Measurements from ENCODE around the gene NUMA1.

NUMA1 gene

DNA sequence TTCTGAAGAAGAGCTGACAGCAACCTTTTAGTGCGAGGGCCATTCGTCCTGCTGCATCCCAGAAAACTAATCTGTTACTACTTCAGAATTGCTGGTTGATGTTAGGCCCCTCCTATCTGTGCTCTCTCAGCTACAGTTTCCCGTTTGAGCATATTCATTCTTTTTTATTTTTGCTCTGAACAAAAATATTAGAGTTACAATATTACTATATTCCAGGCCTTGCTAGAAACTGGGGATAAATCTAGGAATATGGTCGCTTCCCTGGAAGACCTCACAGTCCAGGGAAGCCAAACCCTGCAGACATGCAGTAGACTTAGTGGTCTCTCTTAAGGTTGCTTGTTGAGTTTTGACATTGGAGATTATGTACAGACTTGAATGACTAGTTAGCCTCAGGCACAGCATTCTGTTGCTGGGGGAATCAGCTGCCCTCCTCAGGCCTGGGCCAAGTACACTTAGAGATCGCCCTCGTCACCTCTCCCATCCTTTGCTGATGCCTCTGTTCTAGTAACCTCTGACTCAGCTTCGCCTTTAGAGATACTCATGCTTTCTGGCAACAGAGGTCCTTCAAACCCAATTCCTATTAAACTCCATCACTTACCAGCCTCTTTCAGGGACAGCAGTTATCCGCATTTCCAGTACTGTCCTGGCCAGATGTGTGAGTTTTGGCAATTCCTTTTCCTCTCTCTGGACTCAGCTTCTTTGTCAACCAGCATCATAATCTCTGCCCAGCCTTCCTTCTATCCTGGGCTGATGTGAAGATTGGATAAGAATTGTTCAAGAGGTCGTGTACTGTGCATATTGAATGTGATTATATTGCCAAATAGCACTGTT lies 32.9 kb upstream of the NUMA1 start:
- no peak for DNase-seq
- Mint-ChIP-seq H3K27ac (peak overlapping the region; percentile 99), H3K4me1 (peaks cover 24% of the 10 kb centered on the region), H3K4me3 (peak overlapping the region; percentile 90), H3K9me3 (no peaks in the 10 kb centered on the region), H3K27me3 (peaks cover 4% of the 10 kb centered on the region), H3K36me3 (peaks cover 14% of the 10 kb centered on the region)
- CTCF ChIA-PET = interaction anchor here (0.6 to 1.0 kb wide), 3 partner anchors 13 to 34 kb away, joined by 3 read pairs; no protein-coding TSS in a partner anchor

DNA sequence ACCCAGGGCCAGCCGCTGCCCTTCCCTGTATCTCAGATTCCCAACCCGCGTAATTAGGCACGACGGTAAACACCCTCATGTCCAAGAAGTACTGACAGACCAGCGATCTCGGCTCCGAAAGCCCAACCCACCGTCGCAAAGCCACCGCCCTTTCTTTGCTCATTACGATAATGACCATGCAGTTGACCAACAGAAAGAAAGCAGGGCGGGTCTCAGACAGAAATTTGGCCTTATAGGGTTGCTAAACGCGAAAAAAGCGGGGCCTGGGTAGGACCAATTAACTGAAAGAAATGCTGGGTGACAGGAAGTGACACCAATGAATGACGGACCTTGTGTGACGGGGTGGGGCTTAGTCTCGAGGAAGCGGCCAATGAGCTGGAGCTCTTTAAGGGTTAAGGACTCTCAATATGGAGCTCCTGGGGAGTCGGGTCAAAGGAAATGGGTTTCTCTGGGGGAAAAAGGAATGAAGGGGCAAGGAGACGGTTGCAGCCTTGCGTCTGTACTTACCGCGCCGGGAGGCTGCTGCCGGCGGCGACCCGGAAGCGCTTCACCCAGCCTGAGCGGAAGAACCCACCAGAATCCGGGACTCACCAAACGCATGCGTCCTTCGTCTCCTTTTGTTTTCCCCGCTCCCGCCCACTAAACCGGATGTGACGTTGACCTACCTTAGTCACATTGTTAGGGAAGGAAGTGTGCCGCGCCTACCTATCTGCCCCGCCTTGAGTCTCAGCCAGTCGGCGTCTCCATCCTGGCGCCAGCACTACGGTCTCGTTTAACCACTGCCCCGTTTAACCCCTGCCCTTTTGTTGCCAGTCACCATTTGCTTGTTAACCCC lies 32.0 kb upstream of the NUMA1 start, which contains the start of gene ANAPC15:
ANAPC15 (minus strand) TSS at position 553 of the 835 bp plus-strand sequence. CDS start 1,419 bp downstream, outside the sequence.
- Mint-ChIP-seq H3K27me3 (peaks cover 4% of the 10 kb centered on the region), H3K4me3 (peak within 1 kb of the TSS; percentile 90)
- CTCF ChIA-PET = interaction anchor here (0.8 to 1.0 kb wide), 2 partner anchors 31 to 33 kb away, joined by 3 read pairs; no protein-coding TSS in a partner anchor

DNA sequence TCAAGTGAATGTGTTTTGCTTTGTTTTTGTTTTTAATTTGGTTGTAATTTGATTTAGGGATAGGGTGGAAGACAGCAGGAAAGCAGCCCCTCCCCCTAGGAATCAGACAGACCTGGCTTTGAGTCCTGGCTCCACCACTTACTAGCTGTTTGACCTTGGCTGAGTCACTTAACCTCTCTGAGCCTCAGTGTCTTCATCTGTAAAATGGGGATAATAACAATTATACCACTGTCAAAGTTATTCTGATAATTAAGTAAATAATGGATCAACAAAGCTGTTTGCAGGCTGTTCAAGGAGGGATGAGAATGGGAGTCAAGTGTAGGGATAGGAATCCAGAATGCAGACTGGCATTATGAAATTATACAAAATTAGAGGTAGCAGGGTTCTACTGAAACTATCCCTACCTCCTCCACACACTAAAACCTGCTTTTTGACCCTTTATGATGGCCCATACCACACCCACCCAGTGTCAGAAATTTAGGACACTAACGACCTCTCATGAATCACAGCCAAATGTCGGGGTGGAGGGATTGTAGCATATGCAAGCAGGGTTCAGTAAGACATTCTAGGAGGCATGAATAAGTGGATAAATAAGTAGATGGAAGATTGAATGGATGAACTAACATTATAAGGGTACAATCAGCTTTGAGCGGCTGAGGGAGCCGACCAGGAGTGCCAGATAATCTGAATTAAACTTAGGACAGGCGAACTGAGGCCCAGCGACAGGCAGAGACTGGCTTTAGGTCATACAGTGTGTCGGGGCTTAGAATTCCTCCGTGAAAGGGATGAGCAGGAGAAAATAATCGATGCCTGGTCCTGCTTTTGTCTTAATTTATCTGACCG lies 31.2 kb upstream of the NUMA1 start:
- CTCF ChIA-PET = interaction anchor here (1.0 to 1.2 kb wide), 3 partner anchors 32 to 86 kb away, joined by 3 read pairs; no protein-coding TSS in a partner anchor
- DNase-seq = no peak
- peak overlapping the region; percentile 99 for H3K27ac Mint-ChIP-seq

More for the DNA sequence above, 32.0 kb upstream of the NUMA1 start, which contains the start of gene ANAPC15:
- H3K4me1 Mint-ChIP-seq = peaks cover 24% of the 10 kb centered on the region
- H3K9me3 Mint-ChIP-seq = no peaks in the 10 kb centered on the region
- peaks cover 20% of the 10 kb centered on the region for H3K36me3 Mint-ChIP-seq
- H3K27ac Mint-ChIP-seq = peak within 1 kb of the TSS; percentile 99
- peak; percentile 100 for DNase-seq

DNA sequence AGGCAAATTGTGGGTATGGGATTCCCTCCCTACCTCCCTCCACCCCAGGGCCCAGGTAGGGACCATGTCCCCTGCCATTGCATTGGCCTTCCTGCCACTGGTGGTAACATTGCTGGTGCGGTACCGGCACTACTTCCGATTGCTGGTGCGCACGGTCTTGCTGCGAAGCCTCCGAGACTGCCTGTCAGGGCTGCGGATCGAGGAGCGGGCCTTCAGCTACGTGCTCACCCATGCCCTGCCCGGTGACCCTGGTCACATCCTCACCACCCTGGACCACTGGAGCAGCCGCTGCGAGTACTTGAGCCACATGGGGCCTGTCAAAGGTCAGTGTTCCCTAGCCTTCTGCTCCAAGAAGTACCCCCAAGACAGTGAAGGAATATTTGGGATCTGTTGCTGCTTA lies 25.5 kb upstream of the NUMA1 start, which contains the start of gene TOMT:
TOMT (plus strand) TSS at position 37 of the 400 bp plus-strand sequence; CDS start at position 65, 28 bp downstream.
- DNase-seq = no peak
- Mint-ChIP-seq H3K4me3 (no peak within 1 kb of the TSS), H3K27ac (peak within 1 kb of the TSS; percentile 43), H3K9me3 (no peaks in the 10 kb centered on the region), H3K4me1 (peaks cover 31% of the 10 kb centered on the region), H3K36me3 (peaks cover 40% of the 10 kb centered on the region), H3K27me3 (no peaks in the 10 kb centered on the region)
- CTCF ChIA-PET = interaction anchor here (0.7 kb wide), 1 partner anchor 39 kb away, joined by 3 read pairs; no protein-coding TSS in a partner anchor

More for the DNA sequence above, 31.2 kb upstream of the NUMA1 start:
- Mint-ChIP-seq H3K27me3 (no peaks in the 10 kb centered on the region), H3K9me3 (no peaks in the 10 kb centered on the region), H3K4me1 (peaks cover 24% of the 10 kb centered on the region), H3K4me3 (peak overlapping the region; percentile 90), H3K36me3 (peaks cover 23% of the 10 kb centered on the region)

DNA sequence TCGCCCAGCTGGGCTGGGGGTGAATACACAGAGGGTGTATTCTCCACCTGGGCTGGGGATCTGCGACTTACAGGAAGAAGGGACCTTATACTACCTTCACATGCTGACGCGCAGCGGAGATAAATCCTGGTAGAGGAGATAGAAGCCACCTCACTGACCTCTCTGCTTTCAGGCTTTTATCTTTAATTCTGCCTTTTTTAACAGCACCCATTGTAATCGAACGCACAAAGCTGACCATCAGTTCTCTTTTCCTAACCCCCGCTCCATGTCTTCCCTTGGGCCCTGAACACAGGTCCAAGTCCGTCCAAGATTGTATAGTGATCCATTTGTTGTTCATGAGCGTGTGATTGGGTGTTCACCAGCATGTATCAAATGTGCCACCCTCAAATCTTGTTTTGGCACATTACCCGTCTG lies 23.4 kb upstream of the NUMA1 start:
- Mint-ChIP-seq H3K4me3 (peak overlapping the region; percentile 86), H3K9me3 (no peaks in the 10 kb centered on the region), H3K36me3 (peaks cover 43% of the 10 kb centered on the region), H3K27me3 (no peaks in the 10 kb centered on the region), H3K27ac (peak overlapping the region; percentile 88), H3K4me1 (peaks cover 41% of the 10 kb centered on the region)
- DNase-seq = no peak
- CTCF ChIA-PET = interaction anchor here (0.8 kb wide), 1 partner anchor 40 kb away, joined by 3 read pairs; no protein-coding TSS in a partner anchor

DNA sequence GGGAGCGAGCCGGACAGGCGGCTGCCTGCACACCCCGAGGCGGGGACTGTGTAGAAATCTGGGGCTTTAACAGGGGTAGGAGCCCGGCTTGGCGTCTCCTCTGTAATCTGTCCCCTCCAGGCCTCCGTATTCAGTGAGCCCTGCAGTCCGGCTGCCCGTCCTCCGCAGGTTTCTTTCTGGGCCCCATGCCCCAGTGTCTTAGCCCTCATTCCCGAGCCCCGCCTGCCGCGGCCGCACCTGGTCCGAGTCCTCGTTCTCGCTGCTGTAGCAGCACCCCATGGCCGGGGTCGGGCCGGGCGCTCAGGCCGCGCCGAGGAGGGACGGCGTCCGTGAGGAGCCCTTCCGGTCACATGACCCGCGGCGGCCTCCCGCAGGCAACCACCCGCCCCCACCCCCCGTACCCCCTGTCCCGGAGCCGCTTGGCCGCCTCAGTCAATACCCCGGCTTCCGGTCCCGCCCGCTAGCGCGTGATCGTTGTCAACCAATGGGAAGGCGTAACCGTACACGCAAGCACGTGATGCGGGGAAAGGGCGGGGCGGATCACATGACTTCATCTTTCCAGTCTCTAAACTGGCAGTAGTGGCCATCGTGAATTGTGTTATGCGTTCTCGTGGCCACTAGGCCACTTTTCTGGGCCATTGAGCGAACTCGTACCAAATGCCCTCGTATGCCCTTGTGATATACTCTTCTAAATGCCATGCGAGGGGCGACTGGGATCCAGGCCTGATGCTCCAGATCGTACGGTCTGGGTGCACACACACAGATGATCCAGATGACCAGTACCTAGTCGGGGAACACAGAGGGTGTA lies 22.8 kb upstream of the NUMA1 start, which contains the start of gene LAMTOR1:
LAMTOR1 (minus strand) TSS at position 352 of the 808 bp plus-strand sequence; CDS start at position 279, 73 bp downstream.
- H3K4me3 Mint-ChIP-seq = peak within 1 kb of the TSS; percentile 86
- no peaks in the 10 kb centered on the region for H3K9me3 Mint-ChIP-seq
- H3K4me1 Mint-ChIP-seq = peaks cover 41% of the 10 kb centered on the region
- H3K27me3 Mint-ChIP-seq = no peaks in the 10 kb centered on the region
- peak within 1 kb of the TSS; percentile 88 for H3K27ac Mint-ChIP-seq
- H3K36me3 Mint-ChIP-seq = peaks cover 46% of the 10 kb centered on the region
- CTCF ChIA-PET = interaction anchor here (0.8 to 4.2 kb wide), 3 partner anchors 12 to 78 kb away, joined by 3 to 29 read pairs (median 4); no protein-coding TSS in a partner anchor
- DNase-seq = peak; percentile 99

DNA sequence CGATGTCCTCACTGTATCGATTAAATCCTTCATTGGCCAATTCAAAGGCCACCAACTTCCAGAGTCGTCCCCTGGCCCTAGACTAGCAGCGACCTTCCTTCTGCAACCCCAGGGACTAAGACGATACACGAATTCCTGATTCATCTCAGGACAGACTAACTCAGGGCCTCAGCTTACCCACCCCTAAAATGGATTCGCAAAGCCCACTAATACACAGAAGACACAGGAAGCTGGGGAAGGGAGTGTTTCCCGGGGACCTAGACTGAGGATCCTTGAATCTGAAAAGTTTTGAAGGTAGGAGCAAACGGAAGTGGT lies 22.2 kb upstream of the NUMA1 start:
- H3K4me1 Mint-ChIP-seq = peaks cover 41% of the 10 kb centered on the region
- H3K9me3 Mint-ChIP-seq = no peaks in the 10 kb centered on the region
- no peak for DNase-seq
- peaks cover 48% of the 10 kb centered on the region for H3K36me3 Mint-ChIP-seq
- CTCF ChIA-PET = interaction anchor here (0.9 to 4.2 kb wide), 4 partner anchors 12 to 328 kb away, joined by 4 to 29 read pairs (median 6); no protein-coding TSS in a partner anchor
- no peaks in the 10 kb centered on the region for H3K27me3 Mint-ChIP-seq
- peak overlapping the region; percentile 88 for H3K27ac Mint-ChIP-seq
- peak overlapping the region; percentile 86 for H3K4me3 Mint-ChIP-seq

DNA sequence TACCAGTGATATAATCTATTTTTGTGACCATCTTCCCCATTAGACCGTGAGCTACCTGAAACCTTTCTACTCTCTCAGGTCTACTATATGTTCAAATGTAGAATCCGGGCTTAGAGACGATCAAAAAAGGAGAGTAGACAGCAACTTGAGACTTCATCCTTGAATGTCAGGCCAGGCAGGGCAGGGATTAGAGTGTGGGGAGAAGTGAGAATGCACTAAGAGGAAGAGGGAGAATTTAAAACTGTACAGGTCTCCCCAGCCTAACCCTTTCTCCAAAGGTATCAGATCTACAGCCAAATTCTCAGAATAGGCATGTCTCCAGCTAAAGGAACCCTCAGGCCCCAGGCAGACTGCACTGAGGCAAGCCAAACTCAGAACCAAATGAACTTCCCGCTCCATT lies 21.8 kb upstream of the NUMA1 start:
- H3K4me1 Mint-ChIP-seq = peaks cover 41% of the 10 kb centered on the region
- peak overlapping the region; percentile 86 for H3K4me3 Mint-ChIP-seq
- H3K36me3 Mint-ChIP-seq = peaks cover 46% of the 10 kb centered on the region

DNA sequence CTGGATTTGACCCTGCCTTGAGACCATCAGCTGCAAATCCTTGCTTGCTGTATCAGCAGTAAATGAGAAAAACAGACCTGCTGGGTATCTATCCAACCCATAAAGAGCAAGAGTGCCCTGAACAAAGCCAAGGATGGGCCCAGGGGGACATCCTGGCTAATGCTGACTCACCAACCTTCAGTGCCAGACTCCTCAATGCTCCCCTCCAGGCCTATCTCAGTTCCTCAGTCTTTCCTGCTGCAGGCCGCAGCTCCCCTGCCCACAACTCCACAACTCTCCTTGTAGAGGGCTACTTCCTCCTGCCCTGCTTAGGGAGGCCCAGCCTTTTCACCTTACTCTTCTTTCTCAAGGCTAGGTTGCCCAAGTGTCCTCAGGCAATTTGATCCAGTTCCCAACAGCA lies 20.1 kb upstream of the NUMA1 start:
- peaks cover 41% of the 10 kb centered on the region for H3K4me1 Mint-ChIP-seq
- peak overlapping the region; percentile 56 for H3K27ac Mint-ChIP-seq
- H3K4me3 Mint-ChIP-seq = peak overlapping the region; percentile 30
- no peak for DNase-seq
- H3K9me3 Mint-ChIP-seq = no peaks in the 10 kb centered on the region
- H3K36me3 Mint-ChIP-seq = peaks cover 49% of the 10 kb centered on the region
- CTCF ChIA-PET = interaction anchor here (0.7 to 4.2 kb wide), 6 partner anchors 10 to 331 kb away, joined by 3 to 29 read pairs (median 4); no protein-coding TSS in a partner anchor
- no peaks in the 10 kb centered on the region for H3K27me3 Mint-ChIP-seq

More for the DNA sequence above, 21.8 kb upstream of the NUMA1 start:
- no peak for DNase-seq
- Mint-ChIP-seq H3K27ac (peak overlapping the region; percentile 88), H3K9me3 (no peaks in the 10 kb centered on the region), H3K27me3 (no peaks in the 10 kb centered on the region)
- CTCF ChIA-PET = interaction anchor here (0.9 to 4.2 kb wide), 4 partner anchors 11 to 329 kb away, joined by 4 to 29 read pairs (median 6); no protein-coding TSS in a partner anchor

DNA sequence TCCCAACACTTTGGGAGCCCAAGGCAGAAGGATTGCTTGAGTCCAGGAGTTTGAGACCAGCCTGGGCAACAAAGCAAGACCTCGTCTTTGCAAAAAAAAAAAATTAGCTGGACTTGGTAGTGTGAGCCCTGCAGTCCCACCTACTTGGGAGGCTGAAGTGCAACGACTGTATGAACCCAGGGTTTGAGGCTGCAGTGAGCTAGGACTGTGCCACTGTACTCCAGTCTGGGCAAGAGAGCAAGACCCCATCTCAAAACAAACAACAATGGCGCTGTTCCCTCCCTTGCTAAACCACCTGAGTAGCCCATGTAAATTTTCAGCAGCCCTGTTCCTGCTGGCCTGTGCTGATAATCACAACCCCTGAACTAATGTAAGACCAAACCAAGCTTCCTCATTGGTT lies 19.7 kb upstream of the NUMA1 start:
- Mint-ChIP-seq H3K9me3 (no peaks in the 10 kb centered on the region), H3K27me3 (no peaks in the 10 kb centered on the region), H3K27ac (no peak overlapping the region), H3K4me3 (no peak overlapping the region), H3K36me3 (peaks cover 53% of the 10 kb centered on the region), H3K4me1 (peaks cover 41% of the 10 kb centered on the region)
- DNase-seq = no peak
- CTCF ChIA-PET = interaction anchor here (0.7 to 4.2 kb wide), 4 partner anchors 9 to 75 kb away, joined by 4 to 29 read pairs (median 4); no protein-coding TSS in a partner anchor

DNA sequence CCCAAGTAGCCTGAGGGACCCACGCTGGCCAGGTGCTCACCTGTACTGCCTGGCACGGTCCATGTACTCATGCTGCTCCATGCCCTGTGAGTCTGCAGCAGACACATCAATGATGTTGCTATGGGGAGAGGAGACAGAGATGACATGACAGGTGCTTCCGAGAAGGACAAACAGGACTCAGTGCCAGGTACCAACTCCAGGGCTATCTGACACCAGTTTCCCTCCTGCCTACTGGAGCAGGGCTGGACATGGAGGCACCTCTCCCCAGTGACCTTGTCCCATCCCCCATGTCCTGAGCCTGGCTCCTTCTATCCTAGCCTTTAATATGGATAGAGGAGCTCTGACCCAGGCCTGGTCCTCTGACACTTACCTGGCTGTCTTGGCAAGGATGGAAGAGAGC lies 18.4 kb upstream of the NUMA1 start:
- DNase-seq = no peak
- H3K27ac Mint-ChIP-seq = no peak overlapping the region
- H3K36me3 Mint-ChIP-seq = peaks cover 53% of the 10 kb centered on the region
- H3K9me3 Mint-ChIP-seq = no peaks in the 10 kb centered on the region
- CTCF ChIA-PET = interaction anchor here (0.8 kb wide), 1 partner anchor 77 kb away, joined by 5 read pairs; no protein-coding TSS in a partner anchor
- no peaks in the 10 kb centered on the region for H3K27me3 Mint-ChIP-seq
- peaks cover 34% of the 10 kb centered on the region for H3K4me1 Mint-ChIP-seq
- no peak overlapping the region for H3K4me3 Mint-ChIP-seq

DNA sequence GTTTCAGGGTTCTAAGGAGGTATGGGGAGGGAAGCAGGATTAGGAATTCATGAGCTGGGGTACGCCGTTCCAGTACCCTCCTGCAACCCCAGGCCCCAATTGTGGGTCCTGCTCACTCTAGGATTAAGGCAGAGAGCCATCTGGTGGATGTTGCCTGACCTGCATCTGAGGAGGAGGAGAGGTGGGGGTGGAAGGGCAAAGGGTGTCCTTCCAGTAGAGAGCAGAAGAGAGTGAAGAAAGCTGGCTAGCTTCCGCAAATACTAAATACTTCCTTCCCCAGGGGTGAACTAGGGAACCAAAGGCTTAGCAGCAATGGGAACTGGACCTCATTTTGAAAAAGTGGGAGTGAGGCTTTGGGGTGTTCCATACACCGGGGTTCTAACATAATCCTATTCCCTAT lies 10.9 kb upstream of the NUMA1 start:
- CTCF ChIA-PET = interaction anchor here (0.7 to 6.8 kb wide), 26 partner anchors 9 to 339 kb away, joined by 3 to 156 read pairs (median 6); partner anchors contain the start of genes IL18BP, LAMTOR1 and LRRC51
- H3K36me3 Mint-ChIP-seq = peaks cover 34% of the 10 kb centered on the region
- no peak overlapping the region for H3K4me3 Mint-ChIP-seq
- H3K9me3 Mint-ChIP-seq = no peaks in the 10 kb centered on the region
- H3K27me3 Mint-ChIP-seq = no peaks in the 10 kb centered on the region
- peaks cover 7% of the 10 kb centered on the region for H3K4me1 Mint-ChIP-seq
- peak overlapping the region; percentile 38 for H3K27ac Mint-ChIP-seq
- peak; percentile 82 for DNase-seq
